ENCODE measurements around the gene DDIT4. TPM values are rescaled to one million over a fixed set of nuclear protein-coding genes. Genes with fewer than 3 reads are reported as not detected.
A peak's percentile ranks its signal among the peaks of the same experiment; 100 is the strongest.
"Not testable (repeated sequence)": the region's sequence is repeated elsewhere in the genome, so short reads cannot be mapped to it uniquely, and the experiment has no call there.

Gene DDIT4
- total RNA-seq, 1 experiment from 2014 or later: 326 TPM

DNA sequence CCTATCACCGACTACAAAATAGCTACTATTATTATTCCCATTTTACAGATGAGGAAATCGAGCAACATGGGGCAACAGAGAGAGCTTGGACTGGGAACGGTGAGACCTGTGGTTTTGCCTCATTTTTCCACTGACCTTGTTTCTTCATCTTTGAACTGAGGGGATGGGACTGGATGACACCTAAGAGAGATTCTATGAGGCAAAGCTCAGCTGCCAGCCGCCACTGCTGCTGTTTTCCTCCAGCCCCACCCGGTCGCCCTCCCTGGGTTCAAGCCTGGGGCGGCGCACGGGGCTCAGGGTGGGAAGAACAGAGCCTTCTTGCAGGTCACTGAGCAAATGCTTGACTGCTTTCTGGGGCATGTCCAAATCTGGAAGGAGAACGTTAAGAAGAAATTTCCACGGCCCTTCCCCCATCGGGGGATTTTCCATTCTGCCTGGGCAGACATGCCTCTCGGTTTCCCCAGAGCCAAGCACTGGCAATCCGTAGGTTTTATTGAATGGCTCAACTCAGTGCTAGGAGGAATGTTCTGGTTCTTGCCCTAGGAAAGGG lies 12.3 kb downstream of the DDIT4 start:
- Mint-ChIP-seq H3K27me3 (ENCODE audit: unreplicated experiment) (no peaks in the 10 kb centered on the region), H3K9me3 (ENCODE audit: low read depth, unreplicated experiment) (no peaks in the 10 kb centered on the region), H3K4me3 (ENCODE audit: low read depth, unreplicated experiment) (no peak overlapping the region), H3K27ac (ENCODE audit: unreplicated experiment) (no peak overlapping the region), H3K36me3 (ENCODE audit: insufficient read depth, unreplicated experiment) (no peaks in the 10 kb centered on the region), H3K4me1 (ENCODE audit: low read depth, unreplicated experiment) (peaks cover 13% of the 10 kb centered on the region)
- CTCF ChIA-PET: interaction anchor here (1.3 kb wide), 1 partner anchor 26 kb away, joined by 3 read pairs; no protein-coding TSS in a partner anchor
- no TSS peak for BruUV-seq (replicated peaks)
- intact Hi-C loops (cut with micrococcal nuclease; ENCODE audit: unreplicated experiment): no loop called here
- TF ChIP-seq, protein P1, sequence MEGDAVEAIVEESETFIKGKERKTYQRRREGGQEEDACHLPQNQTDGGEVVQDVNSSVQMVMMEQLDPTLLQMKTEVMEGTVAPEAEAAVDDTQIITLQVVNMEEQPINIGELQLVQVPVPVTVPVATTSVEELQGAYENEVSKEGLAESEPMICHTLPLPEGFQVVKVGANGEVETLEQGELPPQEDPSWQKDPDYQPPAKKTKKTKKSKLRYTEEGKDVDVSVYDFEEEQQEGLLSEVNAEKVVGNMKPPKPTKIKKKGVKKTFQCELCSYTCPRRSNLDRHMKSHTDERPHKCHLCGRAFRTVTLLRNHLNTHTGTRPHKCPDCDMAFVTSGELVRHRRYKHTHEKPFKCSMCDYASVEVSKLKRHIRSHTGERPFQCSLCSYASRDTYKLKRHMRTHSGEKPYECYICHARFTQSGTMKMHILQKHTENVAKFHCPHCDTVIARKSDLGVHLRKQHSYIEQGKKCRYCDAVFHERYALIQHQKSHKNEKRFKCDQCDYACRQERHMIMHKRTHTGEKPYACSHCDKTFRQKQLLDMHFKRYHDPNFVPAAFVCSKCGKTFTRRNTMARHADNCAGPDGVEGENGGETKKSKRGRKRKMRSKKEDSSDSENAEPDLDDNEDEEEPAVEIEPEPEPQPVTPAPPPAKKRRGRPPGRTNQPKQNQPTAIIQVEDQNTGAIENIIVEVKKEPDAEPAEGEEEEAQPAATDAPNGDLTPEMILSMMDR (IDR thresholded peaks at IDR 0.05; ENCODE audit: unreplicated experiment): no peak
- no peak for DNase-seq

DNA sequence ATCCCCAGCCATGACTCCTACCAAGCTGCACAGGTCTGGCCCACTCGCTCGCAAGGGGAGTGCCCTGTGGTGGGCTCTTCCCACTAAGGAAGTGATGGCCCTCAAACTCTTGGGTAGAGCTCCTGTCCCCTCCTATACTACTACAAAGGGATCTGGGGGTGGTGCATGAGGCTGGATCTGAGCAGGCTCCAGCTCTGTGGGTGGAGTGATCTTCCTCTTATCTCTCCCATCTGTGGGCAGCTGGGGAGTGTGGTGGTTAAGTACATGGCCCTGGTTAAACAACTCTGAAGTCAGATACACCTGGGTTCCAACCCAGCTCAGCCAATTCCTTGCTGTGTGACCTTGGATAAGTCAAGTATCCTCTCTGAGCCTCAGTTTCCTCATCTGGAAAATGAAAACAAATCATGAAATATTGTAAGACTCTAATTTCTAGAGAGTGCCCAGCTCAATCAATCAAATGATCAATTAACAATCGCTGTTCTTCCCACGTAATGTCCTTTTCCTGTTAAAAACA lies 17.4 kb downstream of the DDIT4 start:
- Mint-ChIP-seq H3K4me1 (ENCODE audit: low read depth, unreplicated experiment) (peaks cover 43% of the 10 kb centered on the region), H3K36me3 (ENCODE audit: insufficient read depth, unreplicated experiment) (peaks cover 23% of the 10 kb centered on the region), H3K9me3 (ENCODE audit: low read depth, unreplicated experiment) (no peaks in the 10 kb centered on the region), H3K27ac (ENCODE audit: unreplicated experiment) (peak overlapping the region; percentile 74), H3K27me3 (ENCODE audit: unreplicated experiment) (no peaks in the 10 kb centered on the region), H3K4me3 (ENCODE audit: low read depth, unreplicated experiment) (no peak overlapping the region)
- no TSS peak for BruUV-seq (replicated peaks)
- TF ChIP-seq, protein P1 (IDR thresholded peaks at IDR 0.05; ENCODE audit: unreplicated experiment): no peak
- intact Hi-C loops (cut with micrococcal nuclease; ENCODE audit: unreplicated experiment): no loop called here
- CTCF ChIA-PET: interaction anchor here (0.5 to 2.4 kb wide), 5 partner anchors 8 to 99 kb away, joined by 4 to 10 read pairs (median 9); no protein-coding TSS in a partner anchor
- no peak for DNase-seq

DNA sequence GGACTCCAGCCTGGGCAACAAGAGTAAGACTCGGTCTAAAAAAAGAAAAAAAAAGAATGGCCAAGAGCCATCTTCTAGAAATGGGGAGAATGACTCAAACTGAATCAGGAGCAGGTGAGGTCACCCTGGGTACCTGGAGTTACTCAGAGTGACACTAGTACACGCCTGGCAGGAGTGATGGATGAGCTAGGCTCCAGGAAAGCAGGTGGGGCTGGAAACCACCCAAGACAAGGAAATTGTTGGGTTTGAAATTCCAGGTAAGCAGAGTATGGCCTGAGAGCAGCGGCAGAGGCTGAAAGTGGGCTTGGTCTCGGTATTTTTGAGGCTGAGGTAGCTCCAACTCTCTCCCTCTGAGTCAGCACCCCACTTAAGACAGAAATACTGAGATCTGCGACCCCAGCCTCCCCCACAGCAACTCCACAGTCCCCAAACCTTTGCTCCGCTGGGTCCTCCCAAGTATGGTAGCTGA lies 18.5 kb downstream of the DDIT4 start:
- intact Hi-C loops (cut with micrococcal nuclease; ENCODE audit: unreplicated experiment): loop anchor here (2.0 kb wide), 1 partner anchor 29 kb away; no protein-coding TSS in a partner anchor
- BruUV-seq (replicated peaks): no TSS peak
- Mint-ChIP-seq H3K9me3 (ENCODE audit: low read depth, unreplicated experiment) (no peaks in the 10 kb centered on the region), H3K27ac (ENCODE audit: unreplicated experiment) (peak overlapping the region; percentile 74), H3K27me3 (ENCODE audit: unreplicated experiment) (no peaks in the 10 kb centered on the region), H3K4me3 (ENCODE audit: low read depth, unreplicated experiment) (peak overlapping the region; percentile 1), H3K4me1 (ENCODE audit: low read depth, unreplicated experiment) (peaks cover 42% of the 10 kb centered on the region), H3K36me3 (ENCODE audit: insufficient read depth, unreplicated experiment) (peaks cover 29% of the 10 kb centered on the region)
- TF ChIP-seq, protein P1 (IDR thresholded peaks at IDR 0.05; ENCODE audit: unreplicated experiment): no peak
- peak; percentile 90 for DNase-seq
- CTCF ChIA-PET: interaction anchor here (0.5 to 2.4 kb wide), 18 partner anchors 9 to 244 kb away, joined by 3 to 12 read pairs (median 4); partner anchors contain the start of gene DDIT4

DNA sequence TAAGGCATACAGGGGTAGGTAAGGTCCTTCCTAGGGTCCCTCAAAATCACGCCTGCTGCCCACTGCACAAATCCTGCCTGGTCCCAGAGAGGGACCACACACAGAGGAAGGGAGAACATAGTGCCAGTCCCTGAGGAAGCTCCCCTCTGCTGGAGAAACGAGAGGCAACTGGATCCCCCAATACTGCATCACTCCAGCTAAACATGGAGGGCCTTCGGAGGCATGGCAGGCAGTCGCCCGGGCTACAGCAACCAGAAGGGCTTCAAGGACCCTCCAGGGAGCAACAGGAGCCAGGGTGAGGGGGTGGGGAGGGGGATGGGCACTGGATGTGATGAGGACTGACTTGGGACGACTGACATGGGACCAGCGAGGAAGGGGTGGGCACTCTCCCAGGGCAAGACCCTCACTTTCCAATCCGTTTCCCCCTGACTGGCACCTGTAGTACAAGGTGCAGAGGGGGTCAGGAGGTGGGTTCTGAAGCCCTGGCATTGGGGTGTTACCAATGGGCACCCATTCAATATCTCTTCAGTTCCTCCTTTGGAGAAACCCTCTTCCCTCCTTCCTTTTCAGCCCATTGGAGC lies 21.7 kb downstream of the DDIT4 start:
- DNase-seq: no peak
- H3K36me3 Mint-ChIP-seq (ENCODE audit: insufficient read depth, unreplicated experiment): peaks cover 46% of the 10 kb centered on the region
- H3K4me1 Mint-ChIP-seq (ENCODE audit: low read depth, unreplicated experiment): peaks cover 61% of the 10 kb centered on the region
- no peaks in the 10 kb centered on the region for H3K27me3 Mint-ChIP-seq (ENCODE audit: unreplicated experiment)
- BruUV-seq (replicated peaks): no TSS peak
- peak overlapping the region; percentile 53 for H3K27ac Mint-ChIP-seq (ENCODE audit: unreplicated experiment)
- no peaks in the 10 kb centered on the region for H3K9me3 Mint-ChIP-seq (ENCODE audit: low read depth, unreplicated experiment)
- intact Hi-C loops (cut with micrococcal nuclease; ENCODE audit: unreplicated experiment): no loop called here
- TF ChIP-seq, protein P1 (IDR thresholded peaks at IDR 0.05; ENCODE audit: unreplicated experiment): no peak
- CTCF ChIA-PET: no interaction called here
- no peak overlapping the region for H3K4me3 Mint-ChIP-seq (ENCODE audit: low read depth, unreplicated experiment)

DNA sequence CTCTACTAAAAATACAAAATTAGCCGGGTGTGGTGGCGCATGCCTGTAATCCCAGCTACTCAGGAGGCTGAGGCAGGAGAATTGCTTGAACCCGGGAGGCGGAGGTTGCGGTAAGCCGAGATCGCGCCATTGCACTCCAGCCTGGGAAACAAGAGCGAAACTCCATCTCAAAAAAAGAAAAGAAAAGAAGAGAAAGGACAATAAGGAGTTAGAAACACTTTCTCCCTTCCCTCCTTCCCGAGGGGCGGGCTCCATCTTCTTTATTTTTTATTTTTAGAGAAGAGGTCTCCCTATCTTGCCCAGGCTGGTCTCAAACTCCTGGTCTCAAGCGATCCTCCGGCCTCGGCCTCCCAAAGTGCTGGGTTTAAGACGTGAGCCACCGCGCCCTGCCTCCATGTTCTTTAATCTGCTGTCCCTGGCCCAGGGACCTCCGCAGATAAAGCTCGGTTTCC lies 23.1 kb downstream of the DDIT4 start:
- H3K36me3 Mint-ChIP-seq (ENCODE audit: insufficient read depth, unreplicated experiment): peaks cover 44% of the 10 kb centered on the region
- DNase-seq; H3K9me3 Mint-ChIP-seq (ENCODE audit: low read depth, unreplicated experiment); H3K27me3 Mint-ChIP-seq (ENCODE audit: unreplicated experiment); intact Hi-C loops (cut with micrococcal nuclease; ENCODE audit: unreplicated experiment): not testable (repeated sequence)
- TSS peak; percentile 76 for BruUV-seq (replicated peaks)
- CTCF ChIA-PET: interaction anchor here (0.6 to 2.3 kb wide), 7 partner anchors 12 to 103 kb away, joined by 3 to 13 read pairs (median 7); no protein-coding TSS in a partner anchor
- H3K27ac Mint-ChIP-seq (ENCODE audit: unreplicated experiment): peak overlapping the region; percentile 98
- H3K4me1 Mint-ChIP-seq (ENCODE audit: low read depth, unreplicated experiment): peaks cover 60% of the 10 kb centered on the region
- H3K4me3 Mint-ChIP-seq (ENCODE audit: low read depth, unreplicated experiment): peak overlapping the region; percentile 74
